IMR-90 (cell line): ENCODE data around the gene ABCC8.

Source experiments
- BHLHE40 ChIP-seq: fragments of 150-350 bp; IDR thresholded peaks from 2 replicates; pipeline ENCODE4 v1.6.1; 2016; ENCODE audit warnings: mild to moderate bottlenecking, low read depth, low read length
- CEBPB ChIP-seq: IDR thresholded peaks from 2 replicates; pipeline ENCODE4 v1.6.1; 2012; ENCODE audit warnings: low read depth, low read length, improper control_type of control experiment
- POLR2A ChIP-seq: IDR thresholded peaks from 2 replicates; pipeline ENCODE4 v1.6.1; 2012; ENCODE audit warnings: mild to moderate bottlenecking, low read depth, low read length
- RFX5 ChIP-seq: IDR thresholded peaks from 2 replicates; pipeline ENCODE4 v1.8.0; 2012; ENCODE audit warnings: low read depth, mild to moderate bottlenecking, low read length, moderate library complexity
- TF ChIP-seq, protein P1 (sequence below): conservative IDR thresholded peaks from 2 replicates; pipeline ENCODE4 v1.5.1; 2012; ENCODE audit warnings: mild to moderate bottlenecking, low read depth, low read length, improper control_type of control experiment
- TF ChIP-seq, protein P2 (sequence below): fragments of 150-350 bp; IDR thresholded peaks from 2 replicates; pipeline ENCODE4 v1.6.1; 2017; ENCODE audit warnings: mild to moderate bottlenecking, antibody characterized with exemption, low read length, low read depth

DNA sequence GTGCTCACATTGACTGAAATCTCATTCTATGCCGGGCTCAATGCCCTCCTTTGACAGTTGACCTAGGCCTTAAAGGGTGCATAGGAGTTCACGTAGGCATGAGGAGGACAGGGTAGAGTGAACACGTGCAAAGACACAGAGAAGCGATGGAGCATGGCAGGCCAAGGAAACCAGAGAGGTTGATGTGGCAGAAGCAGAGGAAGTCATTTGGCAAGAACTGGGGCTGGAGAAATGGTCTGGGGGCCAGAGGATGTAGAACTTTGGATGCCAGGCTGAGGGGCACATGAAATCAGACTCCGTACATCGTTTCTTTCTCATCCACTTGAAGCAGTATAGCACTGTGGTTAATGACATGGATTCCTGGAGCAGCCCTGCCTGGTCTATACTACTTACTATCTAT is 13.6 kb upstream of the ABCC8 start:
- TF ChIP-seq, protein P1, sequence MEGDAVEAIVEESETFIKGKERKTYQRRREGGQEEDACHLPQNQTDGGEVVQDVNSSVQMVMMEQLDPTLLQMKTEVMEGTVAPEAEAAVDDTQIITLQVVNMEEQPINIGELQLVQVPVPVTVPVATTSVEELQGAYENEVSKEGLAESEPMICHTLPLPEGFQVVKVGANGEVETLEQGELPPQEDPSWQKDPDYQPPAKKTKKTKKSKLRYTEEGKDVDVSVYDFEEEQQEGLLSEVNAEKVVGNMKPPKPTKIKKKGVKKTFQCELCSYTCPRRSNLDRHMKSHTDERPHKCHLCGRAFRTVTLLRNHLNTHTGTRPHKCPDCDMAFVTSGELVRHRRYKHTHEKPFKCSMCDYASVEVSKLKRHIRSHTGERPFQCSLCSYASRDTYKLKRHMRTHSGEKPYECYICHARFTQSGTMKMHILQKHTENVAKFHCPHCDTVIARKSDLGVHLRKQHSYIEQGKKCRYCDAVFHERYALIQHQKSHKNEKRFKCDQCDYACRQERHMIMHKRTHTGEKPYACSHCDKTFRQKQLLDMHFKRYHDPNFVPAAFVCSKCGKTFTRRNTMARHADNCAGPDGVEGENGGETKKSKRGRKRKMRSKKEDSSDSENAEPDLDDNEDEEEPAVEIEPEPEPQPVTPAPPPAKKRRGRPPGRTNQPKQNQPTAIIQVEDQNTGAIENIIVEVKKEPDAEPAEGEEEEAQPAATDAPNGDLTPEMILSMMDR: no peak
- TF ChIP-seq POLR2A (no peak), CEBPB (no peak), BHLHE40 (no peak), RFX5 (no peak)
- TF ChIP-seq, protein P2, sequence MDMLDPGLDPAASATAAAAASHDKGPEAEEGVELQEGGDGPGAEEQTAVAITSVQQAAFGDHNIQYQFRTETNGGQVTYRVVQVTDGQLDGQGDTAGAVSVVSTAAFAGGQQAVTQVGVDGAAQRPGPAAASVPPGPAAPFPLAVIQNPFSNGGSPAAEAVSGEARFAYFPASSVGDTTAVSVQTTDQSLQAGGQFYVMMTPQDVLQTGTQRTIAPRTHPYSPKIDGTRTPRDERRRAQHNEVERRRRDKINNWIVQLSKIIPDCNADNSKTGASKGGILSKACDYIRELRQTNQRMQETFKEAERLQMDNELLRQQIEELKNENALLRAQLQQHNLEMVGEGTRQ: no peak
